HL-60/S4 treated with retinoic acid at 250 ng/mL for 4 days and 3 days (cell line): ENCODE measurements around the gene MDN1.
"Not testable (repeated sequence)": the region's sequence is repeated elsewhere in the genome, so short reads cannot be mapped to it uniquely, and the experiment has no call there.

ENCODE experiments used
- in situ Hi-C: fragments of 300-500 bp; cut with MboI; formaldehyde crosslinking; loops from 2 replicates; pipeline ENCODE4 v1.7.0; 2022; ENCODE audit warnings: low sequenced_read_pairs

The MDN1 gene

GRCh38 chr6:89819336-89820130 is at the start of gene MDN1:
Gene MDN1 (minus strand): TSS chr6:89819794. CDS start chr6:89819607, 187 bp downstream.
- in situ Hi-C loops: no loop called here

- in situ Hi-C loops: no loop called here
These were observed 46.6 kb upstream of the MDN1 start for GRCh38 chr6:89866024-89866678.

- in situ Hi-C loops: no loop called here
These were observed 43.1 kb upstream of the MDN1 start for GRCh38 chr6:89862698-89863097.

GRCh38 chr6:89862273-89862672 is 42.7 kb upstream of the MDN1 start:
- in situ Hi-C loops: no loop called here

- in situ Hi-C loops: no loop called here
These were observed 40.1 kb upstream of the MDN1 start for GRCh38 chr6:89859744-89860143.

- in situ Hi-C loops: no loop called here
These were observed 38.4 kb upstream of the MDN1 start for GRCh38 chr6:89858041-89858440.

- in situ Hi-C loops: no loop called here
These were observed 33.5 kb upstream of the MDN1 start for GRCh38 chr6:89853068-89853467.

GRCh38 chr6:89847513-89847912 is 27.9 kb upstream of the MDN1 start:
- in situ Hi-C loops: not testable (repeated sequence)

GRCh38 chr6:89843070-89843469 is 23.5 kb upstream of the MDN1 start:
- in situ Hi-C loops: no loop called here

GRCh38 chr6:89842228-89842627 is 22.6 kb upstream of the MDN1 start:
- in situ Hi-C loops: no loop called here

GRCh38 chr6:89840538-89840937 is 20.9 kb upstream of the MDN1 start:
- in situ Hi-C loops: no loop called here

- in situ Hi-C loops: no loop called here
These were observed 17.1 kb upstream of the MDN1 start for GRCh38 chr6:89836639-89837222.

GRCh38 chr6:89834884-89835792 is 15.5 kb upstream of the MDN1 start:
- in situ Hi-C loops: no loop called here

- in situ Hi-C loops: no loop called here
These were observed 10.7 kb upstream of the MDN1 start for GRCh38 chr6:89830170-89830809.

- in situ Hi-C loops: no loop called here
These were observed 10.0 kb upstream of the MDN1 start, which contains the start of gene CASP8AP2 for GRCh38 chr6:89829472-89830169. Gene CASP8AP2 (plus strand): TSS chr6:89829880.

- in situ Hi-C loops: no loop called here
These were observed 9.4 kb upstream of the MDN1 start for GRCh38 chr6:89828988-89829471.

- in situ Hi-C loops: not testable (repeated sequence)
These were observed 8.9 kb upstream of the MDN1 start for GRCh38 chr6:89828475-89828987.

GRCh38 chr6:89826029-89826528 is 6.5 kb upstream of the MDN1 start:
- in situ Hi-C loops: no loop called here

- in situ Hi-C loops: no loop called here
These were observed 638 bp downstream of the MDN1 start for GRCh38 chr6:89818977-89819335.
